Measurements from ENCODE around the gene GARRE1. TPM values are rescaled to one million over a fixed set of nuclear protein-coding genes. Genes with fewer than 3 reads are reported as not detected.

Gene GARRE1
- total and polyA plus RNA-seq, 2 experiments from 2014 or later: 16.0 to 20.0 TPM

DNA sequence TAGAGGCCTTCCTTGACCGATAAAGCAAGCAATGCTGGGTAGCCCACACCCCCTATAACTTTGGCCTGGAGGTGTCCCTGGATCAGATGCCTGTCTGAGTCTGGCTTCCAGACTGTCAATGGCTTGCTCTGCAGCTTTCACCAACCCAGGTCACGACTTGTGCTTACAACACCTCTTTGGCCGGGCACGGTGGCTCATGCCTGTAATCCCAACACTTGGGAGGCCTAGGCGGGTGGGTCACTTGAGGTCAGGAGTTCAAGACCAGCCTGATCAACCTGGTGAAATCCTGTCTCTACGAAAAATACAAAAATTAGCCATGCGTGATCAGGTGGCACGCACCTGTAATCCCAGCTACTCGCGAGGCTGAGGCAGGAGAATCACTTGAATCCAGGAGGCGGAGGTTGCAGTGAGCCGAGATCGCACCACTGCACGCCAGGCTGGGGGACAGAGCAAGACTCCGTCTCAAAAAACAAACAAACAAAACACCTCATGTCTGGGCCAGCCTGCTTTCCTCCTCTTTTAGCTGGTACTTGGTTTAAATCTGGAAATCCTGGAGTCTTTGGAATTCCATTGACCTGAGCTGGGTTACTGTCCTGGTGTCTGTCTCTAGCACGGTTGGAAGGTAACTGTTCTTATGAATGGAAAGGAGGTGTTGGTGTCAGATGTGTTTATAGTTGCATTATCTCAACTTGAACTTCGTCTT lies 10.3 kb upstream of the GARRE1 start:
- Histone ChIP-seq H3K4me3 (no peak overlapping the region), H2AFZ (no peak overlapping the region), H3K9me2 (ENCODE audit: insufficient read depth) (0 out of 2 replicates have a peak, but pooled peaks cover 2% of the 10 kb centered on the region), H3K27ac (ENCODE audit: low read depth) (no peak overlapping the region), H4K20me1 (replicated peaks; ENCODE audit: insufficient read depth) (no peaks in the 10 kb centered on the region), H3K79me2 (replicated peaks; ENCODE audit: insufficient read depth) (no peaks in the 10 kb centered on the region), H3K27me3 (ENCODE audit: insufficient read depth) (no peaks in the 10 kb centered on the region), H3K4me1 (ENCODE audit: insufficient read depth) (no peaks in the 10 kb centered on the region), H3F3A (replicated peaks; ENCODE audit: low read depth) (no peaks in the 10 kb centered on the region), H3K4me2 (no peak overlapping the region), H3K36me3 (ENCODE audit: insufficient read depth) (no peaks in the 10 kb centered on the region)
- Mint-ChIP-seq H3K4me3 (no peak overlapping the region), H3K36me3 (ENCODE audit: low read depth) (no peaks in the 10 kb centered on the region), H3K27ac (no peak overlapping the region), H3K27me3 (ENCODE audit: insufficient read depth, low read depth, poor library complexity) (peaks cover 13% of the 10 kb centered on the region), H3K4me1 (peaks cover 3% of the 10 kb centered on the region; the same call in 2 of the 3 replicates), H3K9me3 (no peaks in the 10 kb centered on the region; the same call in 1 of the 3 replicates)
- no peak for ATAC-seq
- no peak for DNase-seq (ENCODE audit: low spot score)
- TF ChIP-seq EZH2 (IDR thresholded peaks at IDR 0.05; ENCODE audit: low read depth, unreplicated experiment) (no peak), EZH2phosphoT487 (IDR thresholded peaks at IDR 0.05; ENCODE audit: unreplicated experiment) (no peak), CREB1 (CRISPR knock-in tag; IDR thresholded peaks at IDR 0.05; ENCODE audit: low read depth) (no peak), JUNB (IDR thresholded peaks at IDR 0.05; ENCODE audit: unreplicated experiment) (no peak), ZNF331 (CRISPR knock-in tag; IDR thresholded peaks at IDR 0.05; ENCODE audit: low read depth) (no peak)
- TF ChIP-seq, protein P1, sequence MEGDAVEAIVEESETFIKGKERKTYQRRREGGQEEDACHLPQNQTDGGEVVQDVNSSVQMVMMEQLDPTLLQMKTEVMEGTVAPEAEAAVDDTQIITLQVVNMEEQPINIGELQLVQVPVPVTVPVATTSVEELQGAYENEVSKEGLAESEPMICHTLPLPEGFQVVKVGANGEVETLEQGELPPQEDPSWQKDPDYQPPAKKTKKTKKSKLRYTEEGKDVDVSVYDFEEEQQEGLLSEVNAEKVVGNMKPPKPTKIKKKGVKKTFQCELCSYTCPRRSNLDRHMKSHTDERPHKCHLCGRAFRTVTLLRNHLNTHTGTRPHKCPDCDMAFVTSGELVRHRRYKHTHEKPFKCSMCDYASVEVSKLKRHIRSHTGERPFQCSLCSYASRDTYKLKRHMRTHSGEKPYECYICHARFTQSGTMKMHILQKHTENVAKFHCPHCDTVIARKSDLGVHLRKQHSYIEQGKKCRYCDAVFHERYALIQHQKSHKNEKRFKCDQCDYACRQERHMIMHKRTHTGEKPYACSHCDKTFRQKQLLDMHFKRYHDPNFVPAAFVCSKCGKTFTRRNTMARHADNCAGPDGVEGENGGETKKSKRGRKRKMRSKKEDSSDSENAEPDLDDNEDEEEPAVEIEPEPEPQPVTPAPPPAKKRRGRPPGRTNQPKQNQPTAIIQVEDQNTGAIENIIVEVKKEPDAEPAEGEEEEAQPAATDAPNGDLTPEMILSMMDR (conservative IDR thresholded peaks at IDR 0.05; ENCODE audit: low read depth in 2 of 2): no peak
- TF ChIP-seq, protein P2, sequence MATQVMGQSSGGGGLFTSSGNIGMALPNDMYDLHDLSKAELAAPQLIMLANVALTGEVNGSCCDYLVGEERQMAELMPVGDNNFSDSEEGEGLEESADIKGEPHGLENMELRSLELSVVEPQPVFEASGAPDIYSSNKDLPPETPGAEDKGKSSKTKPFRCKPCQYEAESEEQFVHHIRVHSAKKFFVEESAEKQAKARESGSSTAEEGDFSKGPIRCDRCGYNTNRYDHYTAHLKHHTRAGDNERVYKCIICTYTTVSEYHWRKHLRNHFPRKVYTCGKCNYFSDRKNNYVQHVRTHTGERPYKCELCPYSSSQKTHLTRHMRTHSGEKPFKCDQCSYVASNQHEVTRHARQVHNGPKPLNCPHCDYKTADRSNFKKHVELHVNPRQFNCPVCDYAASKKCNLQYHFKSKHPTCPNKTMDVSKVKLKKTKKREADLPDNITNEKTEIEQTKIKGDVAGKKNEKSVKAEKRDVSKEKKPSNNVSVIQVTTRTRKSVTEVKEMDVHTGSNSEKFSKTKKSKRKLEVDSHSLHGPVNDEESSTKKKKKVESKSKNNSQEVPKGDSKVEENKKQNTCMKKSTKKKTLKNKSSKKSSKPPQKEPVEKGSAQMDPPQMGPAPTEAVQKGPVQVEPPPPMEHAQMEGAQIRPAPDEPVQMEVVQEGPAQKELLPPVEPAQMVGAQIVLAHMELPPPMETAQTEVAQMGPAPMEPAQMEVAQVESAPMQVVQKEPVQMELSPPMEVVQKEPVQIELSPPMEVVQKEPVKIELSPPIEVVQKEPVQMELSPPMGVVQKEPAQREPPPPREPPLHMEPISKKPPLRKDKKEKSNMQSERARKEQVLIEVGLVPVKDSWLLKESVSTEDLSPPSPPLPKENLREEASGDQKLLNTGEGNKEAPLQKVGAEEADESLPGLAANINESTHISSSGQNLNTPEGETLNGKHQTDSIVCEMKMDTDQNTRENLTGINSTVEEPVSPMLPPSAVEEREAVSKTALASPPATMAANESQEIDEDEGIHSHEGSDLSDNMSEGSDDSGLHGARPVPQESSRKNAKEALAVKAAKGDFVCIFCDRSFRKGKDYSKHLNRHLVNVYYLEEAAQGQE (IDR thresholded peaks at IDR 0.05; ENCODE audit: unreplicated experiment): no peak
- TF ChIP-seq, protein P3, sequence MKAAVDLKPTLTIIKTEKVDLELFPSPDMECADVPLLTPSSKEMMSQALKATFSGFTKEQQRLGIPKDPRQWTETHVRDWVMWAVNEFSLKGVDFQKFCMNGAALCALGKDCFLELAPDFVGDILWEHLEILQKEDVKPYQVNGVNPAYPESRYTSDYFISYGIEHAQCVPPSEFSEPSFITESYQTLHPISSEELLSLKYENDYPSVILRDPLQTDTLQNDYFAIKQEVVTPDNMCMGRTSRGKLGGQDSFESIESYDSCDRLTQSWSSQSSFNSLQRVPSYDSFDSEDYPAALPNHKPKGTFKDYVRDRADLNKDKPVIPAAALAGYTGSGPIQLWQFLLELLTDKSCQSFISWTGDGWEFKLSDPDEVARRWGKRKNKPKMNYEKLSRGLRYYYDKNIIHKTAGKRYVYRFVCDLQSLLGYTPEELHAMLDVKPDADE (IDR thresholded peaks at IDR 0.05): no peak
- TF ChIP-seq, protein P4, sequence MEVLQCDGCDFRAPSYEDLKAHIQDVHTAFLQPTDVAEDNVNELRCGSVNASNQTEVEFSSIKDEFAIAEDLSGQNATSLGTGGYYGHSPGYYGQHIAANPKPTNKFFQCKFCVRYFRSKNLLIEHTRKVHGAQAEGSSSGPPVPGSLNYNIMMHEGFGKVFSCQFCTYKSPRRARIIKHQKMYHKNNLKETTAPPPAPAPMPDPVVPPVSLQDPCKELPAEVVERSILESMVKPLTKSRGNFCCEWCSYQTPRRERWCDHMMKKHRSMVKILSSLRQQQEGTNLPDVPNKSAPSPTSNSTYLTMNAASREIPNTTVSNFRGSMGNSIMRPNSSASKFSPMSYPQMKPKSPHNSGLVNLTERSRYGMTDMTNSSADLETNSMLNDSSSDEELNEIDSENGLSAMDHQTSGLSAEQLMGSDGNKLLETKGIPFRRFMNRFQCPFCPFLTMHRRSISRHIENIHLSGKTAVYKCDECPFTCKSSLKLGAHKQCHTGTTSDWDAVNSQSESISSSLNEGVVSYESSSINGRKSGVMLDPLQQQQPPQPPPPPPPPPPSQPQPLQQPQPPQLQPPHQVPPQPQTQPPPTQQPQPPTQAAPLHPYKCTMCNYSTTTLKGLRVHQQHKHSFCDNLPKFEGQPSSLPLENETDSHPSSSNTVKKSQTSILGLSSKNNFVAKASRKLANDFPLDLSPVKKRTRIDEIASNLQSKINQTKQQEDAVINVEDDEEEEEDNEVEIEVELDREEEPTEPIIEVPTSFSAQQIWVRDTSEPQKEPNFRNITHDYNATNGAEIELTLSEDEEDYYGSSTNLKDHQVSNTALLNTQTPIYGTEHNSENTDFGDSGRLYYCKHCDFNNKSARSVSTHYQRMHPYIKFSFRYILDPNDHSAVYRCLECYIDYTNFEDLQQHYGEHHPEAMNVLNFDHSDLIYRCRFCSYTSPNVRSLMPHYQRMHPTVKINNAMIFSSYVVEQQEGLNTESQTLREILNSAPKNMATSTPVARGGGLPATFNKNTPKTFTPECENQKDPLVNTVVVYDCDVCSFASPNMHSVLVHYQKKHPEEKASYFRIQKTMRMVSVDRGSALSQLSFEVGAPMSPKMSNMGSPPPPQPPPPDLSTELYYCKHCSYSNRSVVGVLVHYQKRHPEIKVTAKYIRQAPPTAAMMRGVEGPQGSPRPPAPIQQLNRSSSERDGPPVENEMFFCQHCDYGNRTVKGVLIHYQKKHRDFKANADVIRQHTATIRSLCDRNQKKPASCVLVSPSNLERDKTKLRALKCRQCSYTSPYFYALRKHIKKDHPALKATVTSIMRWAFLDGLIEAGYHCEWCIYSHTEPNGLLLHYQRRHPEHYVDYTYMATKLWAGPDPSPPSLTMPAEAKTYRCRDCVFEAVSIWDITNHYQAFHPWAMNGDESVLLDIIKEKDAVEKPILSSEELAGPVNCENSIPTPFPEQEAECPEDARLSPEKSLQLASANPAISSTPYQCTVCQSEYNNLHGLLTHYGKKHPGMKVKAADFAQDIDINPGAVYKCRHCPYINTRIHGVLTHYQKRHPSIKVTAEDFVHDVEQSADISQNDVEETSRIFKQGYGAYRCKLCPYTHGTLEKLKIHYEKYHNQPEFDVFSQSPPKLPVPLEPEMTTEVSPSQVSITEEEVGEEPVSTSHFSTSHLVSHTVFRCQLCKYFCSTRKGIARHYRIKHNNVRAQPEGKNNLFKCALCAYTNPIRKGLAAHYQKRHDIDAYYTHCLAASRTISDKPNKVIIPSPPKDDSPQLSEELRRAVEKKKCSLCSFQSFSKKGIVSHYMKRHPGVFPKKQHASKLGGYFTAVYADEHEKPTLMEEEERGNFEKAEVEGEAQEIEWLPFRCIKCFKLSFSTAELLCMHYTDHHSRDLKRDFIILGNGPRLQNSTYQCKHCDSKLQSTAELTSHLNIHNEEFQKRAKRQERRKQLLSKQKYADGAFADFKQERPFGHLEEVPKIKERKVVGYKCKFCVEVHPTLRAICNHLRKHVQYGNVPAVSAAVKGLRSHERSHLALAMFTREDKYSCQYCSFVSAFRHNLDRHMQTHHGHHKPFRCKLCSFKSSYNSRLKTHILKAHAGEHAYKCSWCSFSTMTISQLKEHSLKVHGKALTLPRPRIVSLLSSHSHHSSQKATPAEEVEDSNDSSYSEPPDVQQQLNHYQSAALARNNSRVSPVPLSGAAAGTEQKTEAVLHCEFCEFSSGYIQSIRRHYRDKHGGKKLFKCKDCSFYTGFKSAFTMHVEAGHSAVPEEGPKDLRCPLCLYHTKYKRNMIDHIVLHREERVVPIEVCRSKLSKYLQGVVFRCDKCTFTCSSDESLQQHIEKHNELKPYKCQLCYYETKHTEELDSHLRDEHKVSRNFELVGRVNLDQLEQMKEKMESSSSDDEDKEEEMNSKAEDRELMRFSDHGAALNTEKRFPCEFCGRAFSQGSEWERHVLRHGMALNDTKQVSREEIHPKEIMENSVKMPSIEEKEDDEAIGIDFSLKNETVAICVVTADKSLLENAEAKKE (CRISPR knock-in tag; IDR thresholded peaks at IDR 0.05): no peak

Data from GM23338 (cell line).